ENCODE measurements around the gene PDS5B.
A peak's percentile ranks its signal among the peaks of the same experiment; 100 is the strongest.
"Not testable (repeated sequence)": the region's sequence is repeated elsewhere in the genome, so short reads cannot be mapped to it uniquely, and the experiment has no call there.

PDS5B gene

GRCh38 chr13:32650705-32651311 is 64.6 kb downstream of the PDS5B start:
- DNase-seq (ENCODE audit: low read depth), result peak; percentile 74

- no peak for DNase-seq (ENCODE audit: low read depth)
These were observed 71.1 kb downstream of the PDS5B start for GRCh38 chr13:32657309-32657708.

- DNase-seq (ENCODE audit: low read depth), result peak; percentile 31
These were observed 73.5 kb downstream of the PDS5B start for GRCh38 chr13:32659736-32660135.

- DNase-seq (ENCODE audit: low read depth), result no peak
These were observed 74.0 kb downstream of the PDS5B start for GRCh38 chr13:32660227-32660626.

- DNase-seq (ENCODE audit: low read depth), result no peak
These were observed 75.4 kb downstream of the PDS5B start for GRCh38 chr13:32661685-32662084.

GRCh38 chr13:32663660-32664059 is 77.4 kb downstream of the PDS5B start:
- no peak for DNase-seq (ENCODE audit: low read depth)

GRCh38 chr13:32666990-32667571 is 80.8 kb downstream of the PDS5B start:
- no peak for DNase-seq (ENCODE audit: low read depth)

- peak; percentile 77 for DNase-seq (ENCODE audit: low read depth)
These were observed 82.9 kb downstream of the PDS5B start for GRCh38 chr13:32669030-32669646.

- no peak for DNase-seq (ENCODE audit: low read depth)
These were observed 88.3 kb downstream of the PDS5B start for GRCh38 chr13:32674503-32674902.

GRCh38 chr13:32676242-32676641 is 90.0 kb downstream of the PDS5B start:
- DNase-seq (ENCODE audit: low read depth), result peak; percentile 50

- DNase-seq (ENCODE audit: low read depth), result no peak
These were observed 95.9 kb downstream of the PDS5B start for GRCh38 chr13:32682130-32682529.

GRCh38 chr13:32682740-32683139 is 96.5 kb downstream of the PDS5B start:
- no peak for DNase-seq (ENCODE audit: low read depth)

GRCh38 chr13:32687275-32687674 is 101.0 kb downstream of the PDS5B start:
- DNase-seq (ENCODE audit: low read depth), result no peak

GRCh38 chr13:32695602-32696250 is 109.5 kb downstream of the PDS5B start:
- no peak for DNase-seq (ENCODE audit: low read depth)

- DNase-seq (ENCODE audit: low read depth), result no peak
These were observed 121.2 kb downstream of the PDS5B start for GRCh38 chr13:32707471-32707870.

GRCh38 chr13:32713397-32713796 is 127.1 kb downstream of the PDS5B start:
- no peak for DNase-seq (ENCODE audit: low read depth)

- not testable (repeated sequence) for DNase-seq (ENCODE audit: low read depth)
These were observed 129.9 kb downstream of the PDS5B start for GRCh38 chr13:32716201-32716600.

GRCh38 chr13:32720026-32720425 is 133.8 kb downstream of the PDS5B start:
- peak; percentile 26 for DNase-seq (ENCODE audit: low read depth)

GRCh38 chr13:32721131-32722034 is 135.1 kb downstream of the PDS5B start:
- not testable (repeated sequence) for DNase-seq (ENCODE audit: low read depth)

GRCh38 chr13:32722340-32722739 is 136.1 kb downstream of the PDS5B start:
- no peak for DNase-seq (ENCODE audit: low read depth)

- DNase-seq (ENCODE audit: low read depth), result no peak
These were observed 137.7 kb downstream of the PDS5B start for GRCh38 chr13:32723987-32724386.

All from ELR (cell line).